H1 (cell line): ENCODE measurements around the gene C9orf50. TPM values are rescaled to one million over a fixed set of nuclear protein-coding genes. Genes with fewer than 3 reads are reported as not detected.

Experiments
- CTCF ChIA-PET: fragments of 300-600 bp; sonication (Branson Sonifier 250); formaldehyde crosslinking; loops from one replicate; lab custom pipeline; 2021; ENCODE audit not compliant: partially characterized antibody; lab: Charles Lee
- POLR2A ChIA-PET: fragments of 300-600 bp; sonication (Branson Sonifier 250); formaldehyde crosslinking; loops from one replicate; lab custom pipeline; 2021; ENCODE audit warnings: inconsistent platforms; ENCODE audit not compliant: partially characterized antibody; lab: Charles Lee
- DNase-seq, 2 experiments: peaks; one replicate each; pipeline versions ENCODE4 v3.0.0 to v3.0.0-alpha.2; 2010 to 2022; ENCODE audit warnings: low spot score in 2 of 2, low read depth in 1 of 2, mixed read lengths in 1 of 2
- FAIRE-seq: peaks from 2 replicates; lab custom pipeline; 2011; peaks lifted over from hg19 to GRCh38; lab: Jason Lieb, UNC
- H2AFZ ChIP-seq: 2 replicates; pipeline ENCODE4 v1.8.1; 2012; ENCODE audit warnings: low read length, inconsistent platforms
- H2AK5ac ChIP-seq: 2 replicates; pipeline ENCODE4 v1.6.1; 2013; ENCODE audit warnings: low read depth, low read length
- H2BK120ac ChIP-seq: replicated peaks from 2 replicates; pipeline ENCODE3; 2013; ENCODE audit warnings: low read depth, low read length, inconsistent platforms
- H2BK12ac ChIP-seq: 2 replicates; pipeline ENCODE4 v1.6.1; 2013; ENCODE audit warnings: low read depth, low read length
- H2BK15ac ChIP-seq: 2 replicates; pipeline ENCODE4 v1.6.1; 2013; ENCODE audit warnings: low read length
- H2BK20ac ChIP-seq: 2 replicates; pipeline ENCODE4 v1.6.1; 2013; ENCODE audit warnings: low read length
- H2BK5ac ChIP-seq: 2 replicates; pipeline ENCODE4 v1.6.1; 2013; ENCODE audit warnings: low read depth, low read length
- H3K14ac ChIP-seq: 2 replicates; pipeline ENCODE4 v1.6.1; 2013; ENCODE audit warnings: inconsistent platforms; ENCODE audit not compliant: insufficient read length
- H3K18ac ChIP-seq: 2 replicates; pipeline ENCODE4 v1.6.1; 2013; ENCODE audit warnings: low read length; ENCODE audit errors: extremely low read depth
- H3K23ac ChIP-seq: 2 replicates; pipeline ENCODE4 v1.6.1; 2013; ENCODE audit warnings: inconsistent platforms; ENCODE audit not compliant: insufficient read length
- H3K23me2 ChIP-seq: 2 replicates; pipeline ENCODE4 v1.6.1; 2013; ENCODE audit warnings: low read depth, low read length
- H3K27ac ChIP-seq: 2 replicates; pipeline ENCODE4 v1.6.1; 2011; ENCODE audit warnings: low read depth, low read length, inconsistent platforms
- H3K27me3 ChIP-seq, 4 experiments: replicated peaks in 1 of 4; 1 replicate in 1 of 4; 2 replicates in 3 of 4; pipeline versions ENCODE4 v1.6.1 to v1.8.1; 2011 to 2013; ENCODE audit warnings: low read length in 3 of 4, mild to moderate bottlenecking in 3 of 4, inconsistent platforms in 2 of 4, mixed read lengths in 2 of 4, moderate library complexity in 1 of 4; ENCODE audit not compliant: control insufficient read depth in 3 of 4, insufficient read depth in 3 of 4; ENCODE audit errors: extremely low read depth in 1 of 4
- H3K36me3 ChIP-seq, 4 experiments: 2 replicates each; pipeline versions ENCODE4 v1.6.1 to v1.8.1; 2011 to 2013; ENCODE audit warnings: mild to moderate bottlenecking in 4 of 4, low read length in 3 of 4, moderate library complexity in 2 of 4, control low read depth in 1 of 4, inconsistent platforms in 1 of 4; ENCODE audit not compliant: insufficient read depth in 4 of 4, control insufficient read depth in 2 of 4
- H3K4ac ChIP-seq: replicated peaks from 2 replicates; pipeline ENCODE3; 2013; ENCODE audit warnings: low read length, low read depth, mixed read lengths, inconsistent platforms; ENCODE audit not compliant: insufficient read length
- H3K4me1 ChIP-seq, 4 experiments: replicated peaks in 1 of 4; 1 replicate in 1 of 4; 2 replicates in 3 of 4; pipeline versions ENCODE4 v1.6.1 to v1.8.1; 2011 to 2013; ENCODE audit warnings: low read length in 3 of 4, inconsistent platforms in 2 of 4, mixed read lengths in 1 of 4; ENCODE audit not compliant: insufficient read depth in 4 of 4, control insufficient read depth in 3 of 4
- H3K4me2 ChIP-seq, 2 experiments: 2 replicates each; pipeline versions ENCODE4 v1.6.1 to v1.8.1; 2011 to 2013; ENCODE audit warnings: low read depth in 2 of 2, low read length in 2 of 2, control low read depth in 1 of 2, inconsistent platforms in 1 of 2, mild to moderate bottlenecking in 1 of 2; ENCODE audit not compliant: insufficient read depth in 1 of 2
- H3K4me3 ChIP-seq, 4 experiments: fragments of 200-600, 300-600 bp in 1 of 4; sonication (generic), shearing (Covaris generic), sonication (Bioruptor Twin) in 1 of 4; 2 replicates each; pipeline versions ENCODE4 v1.5.1 to v1.8.1; 2011 to 2016; ENCODE audit warnings: low read length in 4 of 4, low read depth in 3 of 4, control low read depth in 2 of 4, inconsistent platforms in 2 of 4, mild to moderate bottlenecking in 2 of 4, mixed read lengths in 1 of 4, moderate library complexity in 1 of 4; ENCODE audit not compliant: insufficient read depth in 2 of 4; ENCODE audit errors: extremely low read depth in 1 of 4
- H3K56ac ChIP-seq: replicated peaks from 2 replicates; pipeline ENCODE3; 2013; ENCODE audit warnings: low read depth, mild to moderate bottlenecking, mixed read lengths, low read length, inconsistent platforms; ENCODE audit not compliant: insufficient read length
- H3K79me1 ChIP-seq: 2 replicates; pipeline ENCODE4 v1.6.1; 2013; ENCODE audit warnings: low read depth, low read length, control low read depth
- H3K79me2 ChIP-seq, 2 experiments: 2 replicates each; pipeline versions ENCODE4 v1.6.1 to v1.8.1; 2012 to 2013; ENCODE audit warnings: low read length in 2 of 2, mild to moderate bottlenecking in 2 of 2, inconsistent platforms in 1 of 2; ENCODE audit not compliant: insufficient read depth in 2 of 2, control insufficient read depth in 1 of 2
- H3K9ac ChIP-seq, 4 experiments: replicated peaks in 1 of 4; 1 replicate in 1 of 4; 2 replicates in 3 of 4; pipeline versions ENCODE4 v1.6.1 to v1.8.1; 2011 to 2013; ENCODE audit warnings: low read depth in 3 of 4, low read length in 3 of 4, control low read depth in 2 of 4, mild to moderate bottlenecking in 2 of 4, moderate library complexity in 2 of 4, inconsistent platforms in 1 of 4; ENCODE audit errors: extremely low read depth in 1 of 4
- H3K9me3 ChIP-seq, 2 experiments: 2 replicates each; pipeline versions ENCODE4 v1.6.1 to v1.8.1; 2012 to 2013; ENCODE audit warnings: mild to moderate bottlenecking in 2 of 2, moderate library complexity in 2 of 2, control low read depth in 1 of 2, inconsistent platforms in 1 of 2, low read depth in 1 of 2, low read length in 1 of 2, mixed read lengths in 1 of 2; ENCODE audit not compliant: insufficient read depth in 2 of 2
- H4K20me1 ChIP-seq, 2 experiments: replicated peaks in 1 of 2; 2 replicates each; pipeline versions ENCODE3 to v1.8.1; 2011 to 2013; ENCODE audit warnings: inconsistent platforms in 2 of 2, low read length in 2 of 2, mild to moderate bottlenecking in 1 of 2; ENCODE audit not compliant: insufficient read depth in 2 of 2, control insufficient read depth in 1 of 2
- H4K5ac ChIP-seq: 2 replicates; pipeline ENCODE4 v1.6.1; 2013; ENCODE audit warnings: low read length, low read depth, mixed read lengths, inconsistent platforms; ENCODE audit not compliant: insufficient read length
- H4K8ac ChIP-seq: 2 replicates; pipeline ENCODE4 v1.8.0; 2013; ENCODE audit warnings: mild to moderate bottlenecking, moderate library complexity, low read length, inconsistent platforms; ENCODE audit not compliant: insufficient read depth; ENCODE audit errors: extremely low read depth
- H4K91ac ChIP-seq: replicated peaks from 2 replicates; pipeline ENCODE3; 2013; ENCODE audit warnings: low read length, mixed read lengths, inconsistent platforms; ENCODE audit not compliant: insufficient read length
- ATF3 ChIP-seq: IDR thresholded peaks from 2 replicates; pipeline ENCODE4 v1.6.1; 2011; ENCODE audit warnings: low read depth, mild to moderate bottlenecking, low read length; ENCODE audit not compliant: insufficient read depth
- BACH1 ChIP-seq: IDR thresholded peaks from 2 replicates; pipeline ENCODE4 v1.6.1; 2012; ENCODE audit warnings: low read length, improper control_type of control experiment
- BCL11A ChIP-seq, 2 experiments: IDR thresholded peaks; one replicate each; pipeline ENCODE4 v1.6.1; 2011; ENCODE audit warnings: low read depth in 2 of 2, low read length in 2 of 2, mild to moderate bottlenecking in 2 of 2
- EGR1 ChIP-seq: IDR thresholded peaks from 2 replicates; pipeline ENCODE4 v1.6.1; 2011; ENCODE audit warnings: low read depth, low read length, borderline replicate concordance
- GTF2F1 ChIP-seq: IDR thresholded peaks from 2 replicates; pipeline ENCODE4 v1.6.1; 2012; ENCODE audit warnings: low read depth, low read length, improper control_type of control experiment, borderline replicate concordance
- HDAC2 ChIP-seq, 2 experiments: fragments of 300-600 bp in 1 of 2; sonication (generic) in 1 of 2; IDR thresholded peaks; 2 replicates each; pipeline ENCODE4 v1.6.1; 2011 to 2012; ENCODE audit warnings: low read depth in 2 of 2, low read length in 2 of 2, mild to moderate bottlenecking in 2 of 2, moderate library complexity in 2 of 2, borderline replicate concordance in 1 of 2, inconsistent platforms in 1 of 2
- KDM1A ChIP-seq: fragments of 200-600, 300-600 bp; sonication (generic); IDR thresholded peaks from 2 replicates; pipeline ENCODE4 v1.7.1; 2016; ENCODE audit warnings: mild to moderate bottlenecking, low read length, borderline replicate concordance
- RXRA ChIP-seq: IDR thresholded peaks from 2 replicates; pipeline ENCODE4 v1.6.1; 2011; ENCODE audit warnings: low read depth, mild to moderate bottlenecking, low read length, moderate library complexity; ENCODE audit not compliant: insufficient read depth
- SIN3A ChIP-seq, 2 experiments: IDR thresholded peaks in 1 of 2; conservative IDR thresholded peaks in 1 of 2; 2 replicates each; pipeline ENCODE4 v1.6.1; 2011 to 2012; ENCODE audit warnings: low read length in 2 of 2, improper control_type of control experiment in 1 of 2, low read depth in 1 of 2, mild to moderate bottlenecking in 1 of 2
- SP1 ChIP-seq: IDR thresholded peaks from 2 replicates; pipeline ENCODE4 v1.6.1; 2011; ENCODE audit warnings: low read depth, low read length
- SP2 ChIP-seq: IDR thresholded peaks from 2 replicates; pipeline ENCODE4 v1.6.1; 2012; ENCODE audit warnings: mild to moderate bottlenecking, low read length, inconsistent platforms
- TCF12 ChIP-seq: IDR thresholded peaks from 2 replicates; pipeline ENCODE4 v1.6.1; 2011; ENCODE audit warnings: low read depth, mild to moderate bottlenecking, low read length
- YY1 ChIP-seq: IDR thresholded peaks from 2 replicates; pipeline ENCODE4 v1.6.1; 2011; ENCODE audit warnings: low read depth, mild to moderate bottlenecking, low read length
- WGBS, 2 experiments: shearing (Covaris generic) in 1 of 2; methylation state at CpG; one replicate each; pipeline versions ENCODE4 v1.1.6 to v1.1.7; 2013 to 2015; ENCODE audit warnings: low lambda C conversion rate in 2 of 2, mixed read lengths in 2 of 2, inconsistent platforms in 1 of 2, low coverage in 1 of 2, missing lambda C conversion rate in 1 of 2; ENCODE audit not compliant: insufficient replicate concordance in 2 of 2, insufficient coverage in 1 of 2, insufficient read length in 1 of 2; ENCODE audit errors: extremely low coverage in 1 of 2, missing lambda C conversion rate in 1 of 2; 5-methylcytosine and 5-hydroxymethylcytosine counted together
- polyA plus RNA-seq, 7 experiments: library from polyadenylated mRNA; depleted of rRNA in 3 of 7; stranded (reverse) in 5 of 7; unstranded in 2 of 7; fragments of >200 nt in 5 of 7; fragments of 200-250 nt in 2 of 7; gene quantifications; 1 replicate in 5 of 7; 2 replicates in 1 of 7; 4 replicates in 1 of 7; pipeline versions ENCODE4 v1.2.1 to v1.2.3, GENCODE V29; 2011 to 2013; ENCODE audit warnings: missing spikeins in 2 of 7, mixed read lengths in 2 of 7
- total RNA-seq: library from RNA; stranded (reverse); fragmentation: NEBNext Ultra II Directional; extraction: Animal tissue kit (Norgen Biotek cat#: 25700); gene quantifications from 2 replicates; pipeline ENCODE4 v1.2.1, GENCODE V29; 2021

The C9orf50 gene
- total and polyA plus RNA-seq, 2 of the 8 experiments (the other 6 are each of a cell fraction or from before 2014, with no cell fraction given), result not detected

- Histone ChIP-seq H4K20me1 (no peaks in the 10 kb centered on the region), H4K8ac (no peak overlapping the region), H3K9me3 (no peaks in the 10 kb centered on the region), H2BK12ac (no peak overlapping the region), H3K36me3 (no peaks in the 10 kb centered on the region), H3K27ac (no peak overlapping the region), H3K23me2 (no peaks in the 10 kb centered on the region), H3K79me1 (no peaks in the 10 kb centered on the region), H3K4me2 (no peak overlapping the region), H3K4ac (no peak overlapping the region), H3K18ac (no peak overlapping the region), H2BK5ac (no peak overlapping the region), H3K14ac (no peak overlapping the region), H3K79me2 (no peaks in the 10 kb centered on the region), H3K9ac (no peak overlapping the region), H3K23ac (no peak overlapping the region), H3K4me1 (peaks cover 0 to 8% (median 1%) of the 10 kb centered on the region in 4 experiments; a peak in 3 of 7 replicates), H2BK15ac (no peak overlapping the region), H2BK20ac (no peak overlapping the region), H4K5ac (no peak overlapping the region), H4K91ac (no peak overlapping the region), H2AFZ (no peak overlapping the region), H3K27me3 (no peaks in the 10 kb centered on the region; a peak in 1 of 7 replicates), H3K4me3 (no peak overlapping the region), H2BK120ac (no peak overlapping the region), H2AK5ac (no peak overlapping the region), H3K56ac (no peak overlapping the region)
- WGBS, 2 experiments, result 100% methylated on average over 1 of the region's 1 CpG; no CpG with 5 or more reads in 1 of the 2 experiments
- POLR2A ChIA-PET, result interaction anchor here (1.8 kb wide), 1 partner anchor 12 kb away, joined by 7 read pairs; no protein-coding TSS in a partner anchor
- no peak for DNase-seq
- no peak for FAIRE-seq
- CTCF ChIA-PET, result interaction anchor here (0.7 to 7.0 kb wide), 9 partner anchors 8 to 85 kb away, joined by 3 to 37 read pairs (median 3); no protein-coding TSS in a partner anchor
- no peak for TF ChIP-seq BCL11A (IDR thresholded peaks at IDR 0.05; ENCODE audit: low read depth in 2 of 2, low read length in 2 of 2)
- no peak for TF ChIP-seq ATF3
- no peak for TF ChIP-seq SP1
- TF ChIP-seq GTF2F1, result no peak
- TF ChIP-seq SP2, result no peak
- no peak for TF ChIP-seq KDM1A
- TF ChIP-seq YY1, result no peak
- no peak for TF ChIP-seq SIN3A (conservative IDR thresholded peaks at IDR 0.05 in 1 of 2, IDR thresholded peaks at IDR 0.05 in 1 of 2; ENCODE audit: low read depth in 1 of 2, low read length in 2 of 2)
- TF ChIP-seq RXRA, result no peak
- TF ChIP-seq HDAC2 (IDR thresholded peaks at IDR 0.05; ENCODE audit: borderline replicate concordance in 1 of 2, low read depth in 2 of 2, low read length in 2 of 2), result no peak
- TF ChIP-seq TCF12, result no peak
- no peak for TF ChIP-seq BACH1
- TF ChIP-seq EGR1, result no peak
Measured at GRCh38 chr9:129585352-129585751, 35.5 kb downstream of the C9orf50 start.
